ENCODE data around the gene ZFR2.

ZFR2 gene

DNA sequence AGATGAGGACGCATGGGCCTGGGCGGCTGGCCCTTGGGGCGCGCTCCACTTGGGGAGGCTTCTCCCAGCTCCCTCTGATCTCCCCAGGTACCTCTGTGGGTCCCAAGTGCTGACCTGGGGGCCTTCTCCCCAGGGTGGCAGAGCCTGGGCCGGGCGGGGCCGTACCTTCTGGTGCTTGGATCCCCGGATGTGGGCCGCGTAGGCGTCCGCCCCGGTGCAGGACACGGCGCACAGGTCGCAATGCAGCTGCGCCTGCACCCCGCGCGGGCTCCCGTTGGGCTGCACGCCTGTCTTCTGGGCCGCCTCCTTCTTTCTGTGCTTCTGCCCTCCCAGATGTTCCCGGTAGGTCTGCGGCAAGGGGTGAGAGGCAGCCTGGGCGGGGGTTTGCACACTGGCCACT lies 41.5 kb downstream of the ZFR2 start:
- H4K20me1 ChIP-seq (ENCODE audit: control insufficient read depth, insufficient read depth, low read depth, low read length): no peaks in the 10 kb centered on the region

DNA sequence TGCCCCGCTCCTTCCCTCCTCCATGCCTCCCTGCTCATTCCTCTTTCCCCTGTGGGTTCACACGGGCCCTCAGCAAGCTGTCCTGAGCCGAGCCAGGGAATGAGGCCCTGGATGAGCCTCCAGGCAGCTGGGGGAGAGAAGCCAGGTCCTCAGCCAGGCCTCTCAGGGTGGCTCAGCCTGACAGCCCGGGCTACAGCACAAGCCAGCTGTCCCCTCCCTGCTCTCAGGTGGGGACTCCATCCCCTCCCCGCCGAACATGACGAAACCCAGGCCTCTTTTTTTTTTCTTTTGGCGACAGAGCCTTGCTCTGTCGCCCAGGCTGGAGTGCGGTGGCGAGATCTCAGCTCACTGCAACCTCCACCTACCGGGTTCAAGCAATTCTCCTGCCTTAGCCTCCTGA lies 42.7 kb downstream of the ZFR2 start:
- no peak overlapping the region for H3K27ac ChIP-seq (ENCODE audit: low read depth, low read length)
- no peaks in the 10 kb centered on the region for H3K36me3 ChIP-seq (ENCODE audit: control insufficient read depth, low read length)
- no peaks in the 10 kb centered on the region for H4K20me1 ChIP-seq (ENCODE audit: control insufficient read depth, insufficient read depth, low read depth, low read length)
- H3K79me2 ChIP-seq (ENCODE audit: control insufficient read depth, low read length): no peaks in the 10 kb centered on the region
- no peaks in the 10 kb centered on the region for H3K27me3 ChIP-seq (ENCODE audit: control insufficient read depth, low read length)
- H3F3A ChIP-seq (ENCODE audit: control insufficient read depth, insufficient read depth): no peaks in the 10 kb centered on the region
- TF ChIP-seq EZH2phosphoT487 (IDR thresholded peaks at IDR 0.05; ENCODE audit: borderline replicate concordance, low read length): no peak
- TF ChIP-seq, protein P1, sequence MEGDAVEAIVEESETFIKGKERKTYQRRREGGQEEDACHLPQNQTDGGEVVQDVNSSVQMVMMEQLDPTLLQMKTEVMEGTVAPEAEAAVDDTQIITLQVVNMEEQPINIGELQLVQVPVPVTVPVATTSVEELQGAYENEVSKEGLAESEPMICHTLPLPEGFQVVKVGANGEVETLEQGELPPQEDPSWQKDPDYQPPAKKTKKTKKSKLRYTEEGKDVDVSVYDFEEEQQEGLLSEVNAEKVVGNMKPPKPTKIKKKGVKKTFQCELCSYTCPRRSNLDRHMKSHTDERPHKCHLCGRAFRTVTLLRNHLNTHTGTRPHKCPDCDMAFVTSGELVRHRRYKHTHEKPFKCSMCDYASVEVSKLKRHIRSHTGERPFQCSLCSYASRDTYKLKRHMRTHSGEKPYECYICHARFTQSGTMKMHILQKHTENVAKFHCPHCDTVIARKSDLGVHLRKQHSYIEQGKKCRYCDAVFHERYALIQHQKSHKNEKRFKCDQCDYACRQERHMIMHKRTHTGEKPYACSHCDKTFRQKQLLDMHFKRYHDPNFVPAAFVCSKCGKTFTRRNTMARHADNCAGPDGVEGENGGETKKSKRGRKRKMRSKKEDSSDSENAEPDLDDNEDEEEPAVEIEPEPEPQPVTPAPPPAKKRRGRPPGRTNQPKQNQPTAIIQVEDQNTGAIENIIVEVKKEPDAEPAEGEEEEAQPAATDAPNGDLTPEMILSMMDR (IDR thresholded peaks at IDR 0.05; ENCODE audit: low read depth, low read length, poor library complexity, severe bottlenecking): no peak
- no peak overlapping the region for H3K4me3 ChIP-seq (ENCODE audit: low read length)
- no peaks in the 10 kb centered on the region for H3K9me3 ChIP-seq (ENCODE audit: control insufficient read depth, insufficient read depth, low read length)
- H3K4me2 ChIP-seq (ENCODE audit: low read length): no peak overlapping the region
- no peaks in the 10 kb centered on the region for H3K9me2 ChIP-seq (replicated peaks; ENCODE audit: control insufficient read depth, low read length)
- no peaks in the 10 kb centered on the region for H3K4me1 ChIP-seq (ENCODE audit: control insufficient read depth, low read length)

More for the DNA sequence above, 41.5 kb downstream of the ZFR2 start:
- Histone ChIP-seq H3K9me3 (ENCODE audit: control insufficient read depth, insufficient read depth, low read length) (no peaks in the 10 kb centered on the region), H3K4me1 (ENCODE audit: control insufficient read depth, low read length) (no peaks in the 10 kb centered on the region), H3K36me3 (ENCODE audit: control insufficient read depth, low read length) (no peaks in the 10 kb centered on the region), H3F3A (ENCODE audit: control insufficient read depth, insufficient read depth) (no peaks in the 10 kb centered on the region), H3K27me3 (ENCODE audit: control insufficient read depth, low read length) (no peaks in the 10 kb centered on the region), H3K4me2 (ENCODE audit: low read length) (no peak overlapping the region), H3K9me2 (replicated peaks; ENCODE audit: control insufficient read depth, low read length) (no peaks in the 10 kb centered on the region), H3K79me2 (ENCODE audit: control insufficient read depth, low read length) (no peaks in the 10 kb centered on the region), H3K4me3 (ENCODE audit: low read length) (no peak overlapping the region), H3K27ac (ENCODE audit: low read depth, low read length) (no peak overlapping the region)
- TF ChIP-seq, protein P1 (IDR thresholded peaks at IDR 0.05; ENCODE audit: low read depth, low read length, poor library complexity, severe bottlenecking): no peak
- TF ChIP-seq EZH2phosphoT487 (IDR thresholded peaks at IDR 0.05; ENCODE audit: borderline replicate concordance, low read length): no peak

DNA sequence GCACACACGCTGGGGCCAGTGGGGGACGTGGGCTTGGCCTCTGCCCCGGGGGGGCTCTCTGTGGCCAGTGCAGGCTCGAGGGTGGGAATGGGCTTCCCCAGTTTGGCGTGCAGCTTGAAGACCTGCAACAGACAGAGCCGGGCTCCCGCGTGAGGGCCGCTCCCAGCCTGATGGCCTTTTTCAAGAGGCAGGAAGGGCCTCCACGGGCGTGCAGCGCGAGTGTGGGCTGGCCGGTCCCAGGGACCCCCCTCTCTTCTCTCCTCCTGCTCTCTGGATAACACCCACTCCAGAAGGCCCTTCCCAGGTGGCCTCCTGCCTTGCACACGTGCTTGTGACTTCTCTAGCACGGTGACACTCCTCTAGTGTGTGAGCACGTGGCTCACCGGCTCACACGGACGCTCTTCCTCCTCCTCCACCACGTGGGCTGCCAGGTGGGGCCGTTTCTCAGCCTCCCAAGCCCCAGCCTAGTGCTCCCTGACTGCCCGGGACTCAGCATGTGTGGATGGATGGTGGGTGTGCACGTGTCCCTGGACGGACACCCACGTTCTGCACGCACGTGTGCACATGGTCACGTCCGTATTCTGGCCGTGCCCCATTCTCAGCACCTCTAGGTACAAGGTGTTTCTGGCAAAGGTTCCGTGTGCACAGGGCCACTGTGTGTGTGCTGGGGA lies 43.4 kb downstream of the ZFR2 start:
- no peak for TF ChIP-seq EZH2phosphoT487 (IDR thresholded peaks at IDR 0.05; ENCODE audit: borderline replicate concordance, low read length)
- TF ChIP-seq, protein P1 (IDR thresholded peaks at IDR 0.05; ENCODE audit: low read depth, low read length, poor library complexity, severe bottlenecking): no peak
- Histone ChIP-seq H3K9me2 (replicated peaks; ENCODE audit: control insufficient read depth, low read length) (no peaks in the 10 kb centered on the region), H3K9me3 (ENCODE audit: control insufficient read depth, insufficient read depth, low read length) (no peaks in the 10 kb centered on the region), H3K4me2 (ENCODE audit: low read length) (no peak overlapping the region), H3K4me3 (ENCODE audit: low read length) (no peak overlapping the region), H3K27me3 (ENCODE audit: control insufficient read depth, low read length) (no peaks in the 10 kb centered on the region), H3K4me1 (ENCODE audit: control insufficient read depth, low read length) (no peaks in the 10 kb centered on the region), H3K36me3 (ENCODE audit: control insufficient read depth, low read length) (no peaks in the 10 kb centered on the region), H4K20me1 (ENCODE audit: control insufficient read depth, insufficient read depth, low read depth, low read length) (no peaks in the 10 kb centered on the region), H3F3A (ENCODE audit: control insufficient read depth, insufficient read depth) (no peaks in the 10 kb centered on the region), H3K27ac (ENCODE audit: low read depth, low read length) (no peak overlapping the region), H3K79me2 (ENCODE audit: control insufficient read depth, low read length) (no peaks in the 10 kb centered on the region)
